Uterus (tissue), 2 donors: ENCODE measurements around the gene SNX22.

Experiments used
- POLR2A ChIP-seq, 2 donors: fragments of 450-650 bp; IDR thresholded peaks; one replicate each; pipeline ENCODE4 v1.6.1; 2016; ENCODE audit warnings: antibody characterized with exemption in 2 of 2, mild to moderate bottlenecking in 1 of 2, moderate library complexity in 1 of 2
- TF ChIP-seq, protein P1 (sequence below), 4 experiments: fragments of 200-600 bp in 2 of 4; fragments of 450-650 bp in 2 of 4; sonication (generic) in 2 of 4; IDR thresholded peaks; one replicate each; pipeline ENCODE4 v1.5.1; 2016 to 2019; ENCODE audit warnings: antibody characterized with exemption in 4 of 4, mild to moderate bottlenecking in 2 of 4, moderate library complexity in 1 of 4

DNA sequence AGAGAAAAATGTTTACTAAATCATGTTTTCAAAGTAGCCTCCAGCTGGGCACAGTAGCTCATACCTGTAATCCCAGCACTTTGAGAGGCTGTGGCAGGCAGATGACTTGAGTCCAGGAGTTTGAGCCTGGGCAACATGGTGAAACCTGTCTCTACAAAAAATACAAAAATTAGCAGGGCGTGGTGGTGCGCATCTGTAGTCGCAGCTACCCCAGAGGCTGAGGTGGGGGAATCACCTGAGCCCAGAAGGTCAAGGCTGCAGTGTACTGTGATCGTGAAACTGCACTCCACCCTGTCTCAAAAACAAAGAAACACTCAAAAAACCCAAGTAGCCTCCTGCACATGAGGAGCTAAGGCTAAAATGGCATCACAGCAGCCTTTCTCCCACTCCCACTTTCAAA, 12.9 kb downstream of the SNX22 start:
- TF ChIP-seq, protein P1, sequence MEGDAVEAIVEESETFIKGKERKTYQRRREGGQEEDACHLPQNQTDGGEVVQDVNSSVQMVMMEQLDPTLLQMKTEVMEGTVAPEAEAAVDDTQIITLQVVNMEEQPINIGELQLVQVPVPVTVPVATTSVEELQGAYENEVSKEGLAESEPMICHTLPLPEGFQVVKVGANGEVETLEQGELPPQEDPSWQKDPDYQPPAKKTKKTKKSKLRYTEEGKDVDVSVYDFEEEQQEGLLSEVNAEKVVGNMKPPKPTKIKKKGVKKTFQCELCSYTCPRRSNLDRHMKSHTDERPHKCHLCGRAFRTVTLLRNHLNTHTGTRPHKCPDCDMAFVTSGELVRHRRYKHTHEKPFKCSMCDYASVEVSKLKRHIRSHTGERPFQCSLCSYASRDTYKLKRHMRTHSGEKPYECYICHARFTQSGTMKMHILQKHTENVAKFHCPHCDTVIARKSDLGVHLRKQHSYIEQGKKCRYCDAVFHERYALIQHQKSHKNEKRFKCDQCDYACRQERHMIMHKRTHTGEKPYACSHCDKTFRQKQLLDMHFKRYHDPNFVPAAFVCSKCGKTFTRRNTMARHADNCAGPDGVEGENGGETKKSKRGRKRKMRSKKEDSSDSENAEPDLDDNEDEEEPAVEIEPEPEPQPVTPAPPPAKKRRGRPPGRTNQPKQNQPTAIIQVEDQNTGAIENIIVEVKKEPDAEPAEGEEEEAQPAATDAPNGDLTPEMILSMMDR (IDR thresholded peaks at IDR 0.05): no peak
- no peak for TF ChIP-seq POLR2A (IDR thresholded peaks at IDR 0.05)
